HepG2 (cell line): ENCODE measurements around the gene GPATCH3. TPM values are rescaled to one million over a fixed set of nuclear protein-coding genes. Genes with fewer than 3 reads are reported as not detected.

Experiments
- ATAC-seq: fragments of 200-7000 bp; cut with Tn5 transposase; 3 replicates; pipeline ENCODE4 v1.9.1; 2020; ENCODE audit warnings: mild to moderate bottlenecking, moderate library complexity
- BruUV-seq: library from RNA; stranded (reverse); fragments of 400-500 nt; replicated peaks from 2 replicates; lab custom pipeline; 2021; lab: Mats Ljungman, UMichigan
- CTCF ChIA-PET: fragments of 300-600 bp; formaldehyde crosslinking; extraction: SDS; loops from one replicate; lab custom pipeline; 2021; ENCODE audit warnings: low total read pairs, inconsistent platforms, low intra/inter-chr PET ratio; lab: Yijun Ruan, JAX
- POLR2A ChIA-PET: fragments of 350-600 bp; sonication (Branson Sonifier 250); formaldehyde crosslinking; loops from one replicate; lab custom pipeline; 2020; ENCODE audit warnings: antibody characterized with exemption, inconsistent platforms; lab: Yijun Ruan, JAX
- DNase-seq: peaks from one replicate; pipeline ENCODE4 v3.0.0-alpha.2; 2015; ENCODE audit warnings: low spot score
- FAIRE-seq: peaks from 3 replicates; lab custom pipeline; 2011; peaks lifted over from hg19 to GRCh38; lab: Jason Lieb, UNC
- H2AFZ ChIP-seq: one replicate; pipeline ENCODE4 v1.6.1; 2011; ENCODE audit warnings: low read length, inconsistent platforms
- H3K27ac ChIP-seq: fragments of 300-600 bp; 3 replicates; pipeline ENCODE4 v1.8.0; 2011; ENCODE audit warnings: mixed run types, mild to moderate bottlenecking, mixed read lengths, low read length, inconsistent platforms; ENCODE audit not compliant: insufficient read depth; ENCODE audit errors: extremely low read length
- H3K27me3 ChIP-seq, 2 experiments: fragments of 200-600 bp in 1 of 2; 2 replicates in 1 of 2; 3 replicates in 1 of 2; pipeline versions ENCODE4 v1.6.0 to v1.8.0; 2011; ENCODE audit warnings: low read length in 2 of 2, mild to moderate bottlenecking in 2 of 2, moderate library complexity in 2 of 2, inconsistent platforms in 1 of 2; ENCODE audit not compliant: insufficient read depth in 2 of 2, control insufficient read depth in 1 of 2
- H3K36me3 ChIP-seq, 2 experiments: fragments of 200-600 bp in 1 of 2; replicated peaks in 1 of 2; 2 replicates in 1 of 2; 3 replicates in 1 of 2; pipeline versions ENCODE4 v1.5.1 to v1.8.0; 2011; ENCODE audit warnings: low read length in 2 of 2, inconsistent platforms in 1 of 2; ENCODE audit not compliant: insufficient read depth in 2 of 2, control insufficient read depth in 1 of 2
- H3K4me1 ChIP-seq: 2 replicates; pipeline ENCODE4 v1.5.1; 2012; ENCODE audit warnings: low read length, inconsistent platforms; ENCODE audit not compliant: insufficient read depth
- H3K4me2 ChIP-seq: 2 replicates; pipeline ENCODE4 v1.6.0; 2011; ENCODE audit warnings: low read depth, low read length, inconsistent platforms
- H3K4me3 ChIP-seq, 3 experiments: fragments of 200-600 bp in 1 of 3; sonication (generic), shearing (Covaris generic) in 1 of 3; replicated peaks in 1 of 3; 2 replicates each; pipeline ENCODE4 v1.5.1; 2011 to 2016; ENCODE audit warnings: low read length in 3 of 3, inconsistent platforms in 2 of 3, low read depth in 2 of 3, mild to moderate bottlenecking in 2 of 3, control low read depth in 1 of 3, mixed read lengths in 1 of 3; ENCODE audit not compliant: insufficient read depth in 1 of 3
- H3K79me2 ChIP-seq: one replicate; pipeline ENCODE4 v1.6.1; 2011; ENCODE audit warnings: low read length, inconsistent platforms; ENCODE audit not compliant: insufficient read depth
- H3K9ac ChIP-seq: 2 replicates; pipeline ENCODE4 v1.6.0; 2011; ENCODE audit warnings: mild to moderate bottlenecking, low read depth, low read length, inconsistent platforms; ENCODE audit not compliant: insufficient read depth
- H3K9me3 ChIP-seq: 2 replicates; pipeline ENCODE4 v1.5.1; 2012; ENCODE audit warnings: mild to moderate bottlenecking, low read length
- H4K20me1 ChIP-seq: 2 replicates; pipeline ENCODE4 v1.6.0; 2011; ENCODE audit warnings: inconsistent platforms, mild to moderate bottlenecking, low read length, moderate library complexity; ENCODE audit not compliant: insufficient read depth
- DNMT1 ChIP-seq: sonication (generic); formaldehyde crosslinking; IDR thresholded peaks from 2 replicates; pipeline ENCODE4 v1.5.1; 2020; ENCODE audit warnings: mild to moderate bottlenecking, missing genetic modification reagents
- FOSL2 ChIP-seq: sonication (generic); formaldehyde crosslinking; IDR thresholded peaks from 2 replicates; pipeline ENCODE4 v1.4.0; 2020; ENCODE audit warnings: missing genetic modification reagents
- GLMP ChIP-seq: sonication (generic); formaldehyde crosslinking; IDR thresholded peaks from 2 replicates; pipeline ENCODE4 v1.9.0; 2021; ENCODE audit warnings: missing genetic modification reagents, mild to moderate bottlenecking, borderline replicate concordance
- HNRNPLL ChIP-seq: fragments of 200-400 bp; formaldehyde crosslinking; IDR thresholded peaks from 2 replicates; pipeline ENCODE4 v1.6.1; 2017; ENCODE audit warnings: mild to moderate bottlenecking, low read depth, low read length; ENCODE audit not compliant: poor library complexity, severe bottlenecking
- LBX2 ChIP-seq: sonication (generic); formaldehyde crosslinking; IDR thresholded peaks from 2 replicates; pipeline ENCODE4 v1.5.0; 2020; ENCODE audit warnings: missing genetic modification reagents, mild to moderate bottlenecking, borderline replicate concordance
- NFYC ChIP-seq: IDR thresholded peaks from 2 replicates; pipeline ENCODE4 v1.6.1; 2016; ENCODE audit warnings: missing genetic modification reagents, missing compliant biosample characterization
- POGK ChIP-seq: sonication (generic); formaldehyde crosslinking; conservative IDR thresholded peaks from 2 replicates; pipeline ENCODE4 v1.8.0; 2022; ENCODE audit warnings: mild to moderate bottlenecking, moderate library complexity, missing genetic modification reagents
- SNRNP70 ChIP-seq: fragments of 200-400 bp; formaldehyde crosslinking; IDR thresholded peaks from 2 replicates; pipeline ENCODE4 v1.6.1; 2017; ENCODE audit warnings: mild to moderate bottlenecking, low read depth, low read length, moderate library complexity
- SRSF9 ChIP-seq: fragments of 200-400 bp; formaldehyde crosslinking; IDR thresholded peaks from 2 replicates; pipeline ENCODE4 v1.6.1; 2018; ENCODE audit warnings: borderline replicate concordance, mild to moderate bottlenecking, low read depth, low read length; ENCODE audit not compliant: insufficient read depth, poor library complexity, severe bottlenecking
- TBP ChIP-seq: sonication (generic); formaldehyde crosslinking; IDR thresholded peaks from 2 replicates; pipeline ENCODE4 v1.5.0; 2020; ENCODE audit warnings: missing genetic modification reagents
- TEAD3 ChIP-seq: optimal IDR thresholded peaks from 2 replicates; pipeline ENCODE3; 2016; ENCODE audit warnings: borderline replicate concordance
- ZNF138 ChIP-seq: sonication (generic); formaldehyde crosslinking; IDR thresholded peaks from 2 replicates; pipeline ENCODE4 v1.5.0; 2020; ENCODE audit warnings: mild to moderate bottlenecking, low read depth, missing genetic modification reagents
- ZNF180 ChIP-seq: sonication (generic); formaldehyde crosslinking; IDR thresholded peaks from 2 replicates; pipeline ENCODE4 v1.4.0; 2020; ENCODE audit warnings: low read depth, missing genetic modification reagents, borderline replicate concordance
- ZNF232 ChIP-seq: sonication (generic); formaldehyde crosslinking; IDR thresholded peaks from 2 replicates; pipeline ENCODE4 v1.4.0; 2020; ENCODE audit warnings: missing genetic modification reagents, borderline replicate concordance
- ZNF329 ChIP-seq: sonication (generic); formaldehyde crosslinking; IDR thresholded peaks from 2 replicates; pipeline ENCODE4 v1.9.0; 2021; ENCODE audit warnings: low read depth, mild to moderate bottlenecking, missing genetic modification reagents
- ZNF333 ChIP-seq: sonication (generic); formaldehyde crosslinking; IDR thresholded peaks from 2 replicates; pipeline ENCODE4 v1.4.0; 2020; ENCODE audit warnings: mild to moderate bottlenecking, missing genetic modification reagents, borderline replicate concordance
- ZNF709 ChIP-seq: sonication (generic); formaldehyde crosslinking; IDR thresholded peaks from 2 replicates; pipeline ENCODE4 v1.5.0; 2020; ENCODE audit warnings: mild to moderate bottlenecking, missing genetic modification reagents
- ZNF773 ChIP-seq: sonication (generic); formaldehyde crosslinking; IDR thresholded peaks from 2 replicates; pipeline ENCODE4 v1.4.0; 2020; ENCODE audit warnings: missing genetic modification reagents, borderline replicate concordance
- ZSCAN25 ChIP-seq: sonication (generic); formaldehyde crosslinking; IDR thresholded peaks from 2 replicates; pipeline ENCODE4 v1.8.0; 2022; ENCODE audit warnings: mild to moderate bottlenecking, missing genetic modification reagents
- WGBS: methylation state at CpG from one replicate; pipeline ENCODE4 v1.1.6; 2017; ENCODE audit warnings: low lambda C conversion rate; 5-methylcytosine and 5-hydroxymethylcytosine counted together
- in situ Hi-C: cut with HindIII; loops from 2 replicates; pipeline ENCODE4 v1.10.0; 2017; ENCODE audit warnings: low pct_unique_long_range_greater_than_20kb; ENCODE audit not compliant: extremely low pct_ligation_motif_present
- intact Hi-C: fragments of 100-400 bp; cut with micrococcal nuclease; formaldehyde crosslinking; loops from one replicate; pipeline ENCODE4 v1.10.0; 2022; ENCODE audit not compliant: unreplicated experiment
- polyA plus RNA-seq, 8 experiments: library from polyadenylated mRNA; depleted of rRNA in 3 of 8; stranded (reverse) in 7 of 8; unstranded in 1 of 8; fragments of >200 nt; fragmentation: Illumina TruSeq in 4 of 8; extraction: Trizol in 4 of 8; gene quantifications; 2 replicates each; pipeline versions ENCODE4 v1.2.1 to v1.2.3, GENCODE V29; 2011 to 2016; ENCODE audit warnings: low read depth in 4 of 8, missing spikeins in 1 of 8, mixed read lengths in 1 of 8; ENCODE audit not compliant: insufficient read depth in 1 of 8
- total RNA-seq, 5 experiments: library from RNA; depleted of rRNA; stranded (reverse); fragments of >200 nt; fragmentation: Illumina TruSeq; extraction: Trizol; gene quantifications; 2 replicates each; pipeline ENCODE4 v1.2.3, GENCODE V29; 2016; ENCODE audit warnings: low read depth in 1 of 5

Gene GPATCH3
- total and polyA plus RNA-seq, 2 of the 13 experiments (the other 11 are each of a cell fraction or from before 2014, with no cell fraction given) = 8.3 to 11.0 TPM

- peak; percentile 46; the same call in 1 of the 2 replicates for TF ChIP-seq ZNF329 (CRISPR knock-in tag)
- peak; percentile 99 for TF ChIP-seq FOSL2 (CRISPR knock-in tag)
- TF ChIP-seq LBX2 (CRISPR knock-in tag) = no peak
Measured at GRCh38 chr1:26913754-26914619, 13.7 kb upstream of the GPATCH3 start, which contains the start of gene NR0B2 (continued).

- ATAC-seq (no peak), DNase-seq (no peak), FAIRE-seq (no peak)
- 33% methylated on average over 1 of the region's 5 CpGs for WGBS
- H3K9ac ChIP-seq = peak overlapping the region; percentile 98
- in situ Hi-C loops (loop anchor here (5.0 kb wide), 1 partner anchor 79 kb away; the partner anchor contains the start of gene TRNP1), intact Hi-C loops (no loop called here)
- H3K4me1 ChIP-seq = peaks cover 57% of the 10 kb centered on the region
- H3K4me3 ChIP-seq = peak overlapping the region; percentile 75 to 97 (median 92)
- no peaks in the 10 kb centered on the region for H3K9me3 ChIP-seq
- H3K27ac ChIP-seq = peak overlapping the region; percentile 96
- H3K27me3 ChIP-seq = no peaks in the 10 kb centered on the region; a peak in 1 of 5 replicates
- no peak overlapping the region for H2AFZ ChIP-seq
- H3K4me2 ChIP-seq = peak overlapping the region; percentile 93
- peaks cover 16% of the 10 kb centered on the region; the same call in 1 of the 2 replicates for H4K20me1 ChIP-seq
- H3K79me2 ChIP-seq = peaks cover 30% of the 10 kb centered on the region
- ChIA-PET POLR2A (interaction anchor here (0.6 to 11.5 kb wide), 30 partner anchors 8 to 413 kb away, joined by 3 to 371 read pairs (median 8); partner anchors contain the start of genes GPATCH3, GPN2, KDF1 and NUDC), CTCF (interaction anchor here (1.1 kb wide), 1 partner anchor 24 kb away, joined by 3 read pairs; no protein-coding TSS in a partner anchor)
- no TSS peak for BruUV-seq
- peaks cover 3 to 8% of the 10 kb centered on the region in 2 experiments; a peak in 3 of 5 replicates for H3K36me3 ChIP-seq
- TF ChIP-seq TEAD3 = no peak
- no peak for TF ChIP-seq ZNF180
- TF ChIP-seq POGK (CRISPR knock-in tag) = no peak
- no peak for TF ChIP-seq SNRNP70
- TF ChIP-seq HNRNPLL = no peak
- no peak for TF ChIP-seq ZNF333 (CRISPR knock-in tag)
- TF ChIP-seq SRSF9 = no peak
- TF ChIP-seq ZNF232 = no peak
- no peak for TF ChIP-seq TBP (CRISPR knock-in tag)
- no peak for TF ChIP-seq ZNF773 (CRISPR knock-in tag)
- no peak for TF ChIP-seq NFYC (CRISPR knock-in tag)
- 0 out of 2 replicates have a peak, but pooled peaks have one; percentile 67 for TF ChIP-seq ZNF709 (CRISPR knock-in tag)
- no peak for TF ChIP-seq ZNF138
- TF ChIP-seq DNMT1 (CRISPR knock-in tag) = no peak
- 0 out of 2 replicates have a peak, but pooled peaks have one; percentile 88 for TF ChIP-seq GLMP (CRISPR knock-in tag)
- TF ChIP-seq ZSCAN25 = no peak
Measured at GRCh38 chr1:26913389-26913753, 13.1 kb upstream of the GPATCH3 start.
